ENCODE measurements around the gene EML2.

GRCh38 chr19:45613926-45614725 lies 25.1 kb downstream of the EML2 start:
- TF ChIP-seq CTCF (conservative IDR thresholded peaks at IDR 0.05; ENCODE audit: low read depth, low read length) (no peak), EZH2phosphoT487 (IDR thresholded peaks at IDR 0.05; ENCODE audit: borderline replicate concordance, low read length) (no peak), EZH2 (IDR thresholded peaks at IDR 0.05; ENCODE audit: low read length, unreplicated experiment) (no peak)
